Cardiac fibroblast (primary cell): ENCODE measurements around the gene CLEC3B.

Source experiments
- DNase-seq, 2 donors: peaks; one replicate each; pipeline versions ENCODE4 v3.0.0 to v3.0.0-alpha.2; 2010; ENCODE audit warnings: low read depth in 2 of 2
- H3K4me3 ChIP-seq, 2 donors: replicated peaks in 1 of 2; 1 replicate in 1 of 2; 2 replicates in 1 of 2; pipeline ENCODE4 v1.5.1; 2011; ENCODE audit warnings: low read depth in 2 of 2, low read length in 2 of 2, mild to moderate bottlenecking in 2 of 2, moderate library complexity in 1 of 2
- CTCF ChIP-seq: IDR thresholded peaks from one replicate; pipeline ENCODE4 v1.5.1; 2011; ENCODE audit warnings: low read depth, mild to moderate bottlenecking, low read length, inconsistent platforms

CLEC3B gene

DNA sequence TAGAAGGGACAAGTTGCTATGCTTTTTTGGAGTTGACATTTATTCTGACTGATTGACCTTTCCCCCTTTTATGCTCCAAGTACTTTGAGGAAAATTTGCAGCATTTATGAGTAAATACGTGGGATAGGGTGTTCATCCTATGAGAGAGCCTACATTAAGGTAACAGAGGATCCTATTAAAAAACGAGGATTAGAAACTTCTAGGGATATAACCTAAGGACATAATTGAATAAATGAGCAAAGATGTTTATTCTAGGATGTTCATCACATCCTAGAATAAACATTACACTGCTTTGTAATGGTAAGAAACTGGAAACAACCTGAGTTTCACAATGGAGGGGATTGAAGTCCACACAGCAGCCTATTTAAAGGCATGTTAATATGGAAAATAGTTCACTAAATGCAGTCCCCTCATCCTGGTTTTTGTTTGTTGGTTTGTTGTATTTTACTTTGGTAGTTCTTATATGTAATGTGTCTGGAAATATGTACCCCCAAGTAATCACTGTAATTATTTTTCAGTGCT, 23.9 kb upstream of the CLEC3B start:
- H3K4me3 ChIP-seq: no peak overlapping the region
- no peak for DNase-seq
- no peak for TF ChIP-seq CTCF

GRCh38 chr3:45002720-45003119, 23.4 kb upstream of the CLEC3B start:
- no peak for DNase-seq
- H3K4me3 ChIP-seq: no peak overlapping the region
- no peak for TF ChIP-seq CTCF

DNA sequence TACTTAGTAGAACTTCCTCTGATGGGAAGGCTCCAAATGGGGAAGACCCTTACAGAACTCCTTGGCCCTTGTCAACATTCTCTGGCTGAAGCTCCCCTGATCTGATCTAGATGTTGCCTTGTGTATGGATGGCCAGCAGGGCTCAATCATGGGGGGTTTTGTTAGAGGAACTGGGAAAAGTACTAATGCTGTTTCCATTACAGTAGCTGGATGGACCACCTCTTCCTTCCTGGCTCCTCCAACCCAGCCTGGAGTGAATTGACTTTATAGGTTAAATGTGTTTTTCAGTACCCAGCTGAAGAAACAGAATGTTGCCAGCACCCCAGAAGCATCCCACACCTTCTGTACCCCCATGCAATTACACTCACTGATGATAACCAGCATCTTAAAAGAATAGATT, 22.7 kb upstream of the CLEC3B start:
- TF ChIP-seq CTCF: no peak
- DNase-seq: no peak
- H3K4me3 ChIP-seq: no peak overlapping the region

DNA sequence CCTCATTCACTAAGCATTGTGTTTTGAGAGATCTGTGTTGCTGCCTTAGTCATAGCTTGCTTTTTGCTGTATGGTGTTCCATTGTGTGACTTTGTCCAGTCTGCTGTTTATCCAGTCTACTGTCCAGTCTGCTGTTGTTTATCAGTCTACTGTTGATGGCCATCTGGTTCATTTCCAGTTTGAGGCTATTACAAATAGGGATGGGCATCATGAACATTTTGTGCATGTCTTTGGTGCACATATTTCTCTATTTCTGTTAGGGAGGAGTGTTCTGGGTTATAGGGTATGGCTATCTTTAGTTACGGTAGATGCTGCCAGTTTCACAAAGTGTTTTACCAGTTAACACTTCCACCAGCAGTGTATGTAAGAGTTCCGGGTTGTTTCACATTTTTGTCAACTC, 22.2 kb upstream of the CLEC3B start:
- DNase-seq: peak; percentile 32 to 37
- no peak overlapping the region for H3K4me3 ChIP-seq
- TF ChIP-seq CTCF: no peak

DNA sequence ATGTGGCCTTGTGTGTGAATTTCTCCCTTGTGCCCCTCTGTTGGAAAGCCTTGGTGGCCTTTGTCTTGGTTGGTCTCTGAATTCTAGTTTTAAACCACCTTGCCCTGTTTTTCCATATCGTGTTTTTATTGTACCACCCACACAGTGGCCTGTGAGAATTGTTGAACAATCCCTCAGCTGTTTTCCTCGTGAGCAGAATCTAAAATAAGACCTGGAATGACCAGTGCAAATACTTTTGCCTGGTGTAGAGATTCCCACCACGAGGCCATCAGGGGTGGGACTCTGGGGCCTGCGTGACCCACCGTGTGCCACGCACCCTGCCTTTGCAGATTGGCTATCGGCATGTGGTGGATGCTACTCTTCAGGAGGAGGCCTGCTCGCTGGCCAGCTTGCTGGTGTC, 19.0 kb upstream of the CLEC3B start:
- no peak for DNase-seq
- H3K4me3 ChIP-seq: no peak overlapping the region
- TF ChIP-seq CTCF: no peak

- no peak for TF ChIP-seq CTCF
- peak; percentile 58 to 84 for DNase-seq
- no peak overlapping the region for H3K4me3 ChIP-seq
Measured at GRCh38 chr3:45008117-45008516, 18.0 kb upstream of the CLEC3B start.

DNA sequence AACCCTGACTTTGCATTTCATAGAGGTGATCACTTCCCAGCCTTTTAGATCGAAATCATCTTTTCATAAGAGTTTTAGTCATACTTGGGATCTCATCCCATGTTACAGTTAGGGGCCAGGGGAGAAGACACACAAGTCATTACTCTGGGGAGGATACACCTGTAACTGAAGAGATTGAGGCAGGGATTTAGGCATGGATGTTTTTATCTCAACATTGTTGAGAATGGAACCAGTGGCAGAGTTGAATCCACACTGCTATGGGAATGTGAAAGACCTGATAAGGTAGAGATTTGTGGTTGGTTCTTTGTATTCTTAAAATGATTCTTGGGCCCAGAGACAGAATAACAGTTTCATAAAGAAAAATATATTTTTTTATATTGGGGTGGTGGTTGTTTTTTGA, 16.2 kb upstream of the CLEC3B start:
- no peak for TF ChIP-seq CTCF
- no peak overlapping the region for H3K4me3 ChIP-seq
- DNase-seq: no peak
